HG03196 (cell line): ENCODE measurements around the gene WDR64.
"Not testable (repeated sequence)": the region's sequence is repeated elsewhere in the genome, so short reads cannot be mapped to it uniquely, and the experiment has no call there.

ENCODE experiments used
- ATAC-seq: cut with Tn5 transposase; IDR thresholded peaks from one replicate; pipeline ENCODE4 v1.9.1; 2021; ENCODE audit not compliant: unreplicated experiment

The WDR64 gene

GRCh38 chr1:241654641-241655040 is 2.6 kb downstream of the WDR64 start:
- ATAC-seq: no peak

GRCh38 chr1:241658081-241658793 is 6.2 kb downstream of the WDR64 start:
- no peak for ATAC-seq

- ATAC-seq: not testable (repeated sequence)
These were observed 6.9 kb downstream of the WDR64 start for GRCh38 chr1:241659016-241659415.

GRCh38 chr1:241660424-241660972 is 8.4 kb downstream of the WDR64 start:
- ATAC-seq: no peak

- ATAC-seq: no peak
These were observed 14.3 kb downstream of the WDR64 start for GRCh38 chr1:241666419-241666818.

- ATAC-seq: no peak
These were observed 20.2 kb downstream of the WDR64 start for GRCh38 chr1:241672301-241672700.

- no peak for ATAC-seq
These were observed 22.8 kb downstream of the WDR64 start for GRCh38 chr1:241674805-241675384.

GRCh38 chr1:241675983-241676382 is 23.9 kb downstream of the WDR64 start:
- ATAC-seq: no peak

GRCh38 chr1:241677201-241677600 is 25.1 kb downstream of the WDR64 start:
- peak; percentile 90 for ATAC-seq

- ATAC-seq: no peak
These were observed 26.5 kb downstream of the WDR64 start for GRCh38 chr1:241678536-241678935.

- no peak for ATAC-seq
These were observed 27.3 kb downstream of the WDR64 start for GRCh38 chr1:241679404-241679803.

- no peak for ATAC-seq
These were observed 27.9 kb downstream of the WDR64 start for GRCh38 chr1:241679961-241680360.

- not testable (repeated sequence) for ATAC-seq
These were observed 29.9 kb downstream of the WDR64 start for GRCh38 chr1:241681861-241682448.

GRCh38 chr1:241682921-241683320 is 30.8 kb downstream of the WDR64 start:
- no peak for ATAC-seq

GRCh38 chr1:241684108-241684507 is 32.0 kb downstream of the WDR64 start:
- no peak for ATAC-seq

- ATAC-seq: no peak
These were observed 36.9 kb downstream of the WDR64 start for GRCh38 chr1:241688940-241689368.

GRCh38 chr1:241695246-241696171 is 43.4 kb downstream of the WDR64 start:
- ATAC-seq: no peak

- no peak for ATAC-seq
These were observed 44.2 kb downstream of the WDR64 start for GRCh38 chr1:241696172-241696814.

- no peak for ATAC-seq
These were observed 44.9 kb downstream of the WDR64 start for GRCh38 chr1:241696815-241697639.

GRCh38 chr1:241697640-241698018 is 45.5 kb downstream of the WDR64 start:
- no peak for ATAC-seq
